Measurements from ENCODE around the gene CRABP2.
A peak's percentile ranks its signal among the peaks of the same experiment; 100 is the strongest.

Gene CRABP2

DNA sequence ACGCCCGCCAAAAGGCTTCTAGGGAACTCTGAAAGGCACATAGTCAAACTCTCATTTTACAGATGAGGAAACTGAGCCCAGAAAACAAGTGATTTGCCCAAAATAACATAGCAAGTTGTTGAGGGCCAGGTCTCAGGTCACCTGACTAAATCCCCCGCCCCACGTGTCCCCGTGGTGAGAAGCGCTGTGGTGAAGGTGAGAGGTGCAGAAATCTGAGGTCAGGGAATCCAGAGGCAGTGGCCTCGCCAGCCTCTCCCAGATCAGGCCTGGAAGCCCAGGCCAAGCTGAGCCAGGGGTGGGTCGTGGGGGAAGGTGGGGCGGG, 41.0 kb upstream of the CRABP2 start:
- Histone ChIP-seq H3K36me3 (replicated peaks; ENCODE audit: low read depth, low read length) (peaks cover 50% of the 10 kb centered on the region), H3K4me3 (ENCODE audit: low read length) (no peak overlapping the region)
- TF ChIP-seq, protein P1, sequence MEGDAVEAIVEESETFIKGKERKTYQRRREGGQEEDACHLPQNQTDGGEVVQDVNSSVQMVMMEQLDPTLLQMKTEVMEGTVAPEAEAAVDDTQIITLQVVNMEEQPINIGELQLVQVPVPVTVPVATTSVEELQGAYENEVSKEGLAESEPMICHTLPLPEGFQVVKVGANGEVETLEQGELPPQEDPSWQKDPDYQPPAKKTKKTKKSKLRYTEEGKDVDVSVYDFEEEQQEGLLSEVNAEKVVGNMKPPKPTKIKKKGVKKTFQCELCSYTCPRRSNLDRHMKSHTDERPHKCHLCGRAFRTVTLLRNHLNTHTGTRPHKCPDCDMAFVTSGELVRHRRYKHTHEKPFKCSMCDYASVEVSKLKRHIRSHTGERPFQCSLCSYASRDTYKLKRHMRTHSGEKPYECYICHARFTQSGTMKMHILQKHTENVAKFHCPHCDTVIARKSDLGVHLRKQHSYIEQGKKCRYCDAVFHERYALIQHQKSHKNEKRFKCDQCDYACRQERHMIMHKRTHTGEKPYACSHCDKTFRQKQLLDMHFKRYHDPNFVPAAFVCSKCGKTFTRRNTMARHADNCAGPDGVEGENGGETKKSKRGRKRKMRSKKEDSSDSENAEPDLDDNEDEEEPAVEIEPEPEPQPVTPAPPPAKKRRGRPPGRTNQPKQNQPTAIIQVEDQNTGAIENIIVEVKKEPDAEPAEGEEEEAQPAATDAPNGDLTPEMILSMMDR (IDR thresholded peaks at IDR 0.05; ENCODE audit: low read depth, low read length): no peak
- TF ChIP-seq EZH2phosphoT487 (IDR thresholded peaks at IDR 0.05; ENCODE audit: low read depth): no peak

DNA sequence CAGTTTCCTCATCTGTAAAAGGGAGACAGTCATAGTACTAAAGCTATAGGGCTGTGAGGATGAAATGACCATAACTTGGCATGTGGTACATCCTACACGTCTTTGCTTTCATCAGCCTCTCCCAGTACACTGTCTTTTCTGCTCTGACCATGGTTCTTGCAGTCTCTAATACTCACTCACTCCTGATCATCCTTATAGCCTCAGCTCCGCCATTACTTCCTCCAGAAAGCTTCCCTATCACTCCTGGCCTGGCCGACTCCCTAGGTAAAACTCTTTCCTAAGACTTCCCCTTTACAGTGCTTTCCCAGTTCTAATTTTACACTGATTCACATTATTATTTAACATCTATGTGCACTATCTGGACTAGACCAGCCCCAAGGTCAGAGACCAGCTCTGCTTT, 40.5 kb upstream of the CRABP2 start:
- Histone ChIP-seq H4K20me1 (ENCODE audit: insufficient read depth, low read length) (peaks cover 30% of the 10 kb centered on the region), H2AFZ (ENCODE audit: low read depth, low read length) (no peak overlapping the region), H3K9ac (ENCODE audit: low read length) (no peak overlapping the region), H3K27me3 (ENCODE audit: low read depth, low read length) (no peaks in the 10 kb centered on the region), H3K79me2 (ENCODE audit: low read length) (peaks cover 66% of the 10 kb centered on the region), H3K36me3 (replicated peaks; ENCODE audit: low read depth, low read length) (peaks cover 50% of the 10 kb centered on the region), H3K4me2 (ENCODE audit: low read length) (no peak overlapping the region), H3K4me1 (ENCODE audit: low read length) (peaks cover 45% of the 10 kb centered on the region), H3K27ac (ENCODE audit: low read length) (no peak overlapping the region), H3K9me3 (ENCODE audit: insufficient read depth, low read length) (no peaks in the 10 kb centered on the region), H3K4me3 (ENCODE audit: low read length) (no peak overlapping the region)
- TF ChIP-seq, protein P1 (IDR thresholded peaks at IDR 0.05; ENCODE audit: low read depth, low read length): no peak
- no peak for TF ChIP-seq EZH2phosphoT487 (IDR thresholded peaks at IDR 0.05; ENCODE audit: low read depth)

More for the DNA sequence above, 41.0 kb upstream of the CRABP2 start:
- Histone ChIP-seq H3K4me1 (ENCODE audit: low read length) (peaks cover 44% of the 10 kb centered on the region), H3K4me2 (ENCODE audit: low read length) (0 out of 2 replicates have a peak overlapping the region, but pooled peaks have one; percentile 97), H3K27ac (ENCODE audit: low read length) (peak overlapping the region; percentile 86; the same call in 1 of the 2 replicates), H3K9ac (ENCODE audit: low read length) (no peak overlapping the region), H3K27me3 (ENCODE audit: low read depth, low read length) (no peaks in the 10 kb centered on the region), H4K20me1 (ENCODE audit: insufficient read depth, low read length) (peaks cover 30% of the 10 kb centered on the region), H3K79me2 (ENCODE audit: low read length) (peaks cover 71% of the 10 kb centered on the region), H2AFZ (ENCODE audit: low read depth, low read length) (no peak overlapping the region), H3K9me3 (ENCODE audit: insufficient read depth, low read length) (no peaks in the 10 kb centered on the region)

DNA sequence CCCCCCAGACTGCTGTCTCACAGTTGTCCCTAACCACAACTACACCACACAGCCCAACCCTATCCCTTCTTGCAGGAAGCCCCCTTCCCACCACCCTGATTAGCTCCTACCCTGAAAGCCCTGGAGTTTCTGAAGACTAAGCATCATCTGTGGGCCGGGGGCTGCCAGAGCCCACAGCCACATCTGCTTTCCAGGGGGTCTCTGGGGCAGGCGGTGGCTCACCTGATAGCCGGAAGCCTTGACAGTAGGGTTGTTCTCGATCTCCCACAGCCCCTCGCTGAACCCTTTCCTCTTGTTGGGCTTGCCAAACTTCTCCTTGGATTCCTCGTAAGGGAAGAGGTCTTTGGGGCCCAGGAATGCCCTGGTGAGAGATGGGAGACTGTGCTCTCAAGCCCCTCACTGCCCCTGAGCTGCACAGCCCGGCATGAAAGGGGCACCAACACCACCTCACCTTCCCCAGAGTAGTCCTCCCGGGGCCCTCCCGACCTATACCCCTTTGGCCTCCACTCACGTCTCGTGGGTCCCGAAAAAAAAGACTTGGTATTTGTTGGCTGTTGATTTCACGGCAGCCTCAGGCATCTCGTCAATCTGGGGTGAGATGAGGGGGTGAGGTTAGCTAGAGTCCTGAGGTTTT, 39.5 kb upstream of the CRABP2 start:
- no peak overlapping the region for H2AFZ ChIP-seq (ENCODE audit: low read depth, low read length)
- no peak overlapping the region for H3K4me2 ChIP-seq (ENCODE audit: low read length)
- H3K9me3 ChIP-seq (ENCODE audit: insufficient read depth, low read length): no peaks in the 10 kb centered on the region
- H3K4me3 ChIP-seq (ENCODE audit: low read length): no peak overlapping the region
- peaks cover 65% of the 10 kb centered on the region for H3K79me2 ChIP-seq (ENCODE audit: low read length)
- H4K20me1 ChIP-seq (ENCODE audit: insufficient read depth, low read length): peaks cover 30% of the 10 kb centered on the region
- H3K9ac ChIP-seq (ENCODE audit: low read length): no peak overlapping the region
- no peaks in the 10 kb centered on the region for H3K27me3 ChIP-seq (ENCODE audit: low read depth, low read length)
- H3K36me3 ChIP-seq (replicated peaks; ENCODE audit: low read depth, low read length): peaks cover 42% of the 10 kb centered on the region
- H3K4me1 ChIP-seq (ENCODE audit: low read length): peaks cover 49% of the 10 kb centered on the region
- TF ChIP-seq EZH2phosphoT487 (IDR thresholded peaks at IDR 0.05; ENCODE audit: low read depth): no peak
- TF ChIP-seq, protein P1 (IDR thresholded peaks at IDR 0.05; ENCODE audit: low read depth, low read length): no peak
- H3K27ac ChIP-seq (ENCODE audit: low read length): no peak overlapping the region

DNA sequence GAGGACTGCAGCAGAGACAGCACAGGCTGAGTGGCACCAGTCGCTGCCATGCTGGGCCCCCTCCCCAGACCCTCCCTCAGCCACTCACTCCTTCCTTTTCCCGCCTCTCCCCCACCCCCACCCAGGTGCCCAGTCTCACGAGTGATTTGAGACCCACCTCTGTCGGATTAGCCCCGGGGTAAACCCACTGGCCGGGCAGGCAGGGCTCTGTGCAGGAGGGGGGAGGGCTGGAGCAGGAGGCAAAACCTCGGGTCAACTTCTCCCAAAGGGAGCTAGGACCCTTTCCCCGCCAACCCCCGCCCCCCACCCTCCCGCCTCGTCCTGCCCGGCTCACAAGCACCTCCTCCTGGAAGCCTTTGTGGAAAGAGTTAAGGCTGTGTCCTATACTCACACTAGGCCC, 39.0 kb upstream of the CRABP2 start:
- H3K4me1 ChIP-seq (ENCODE audit: low read length): peaks cover 48% of the 10 kb centered on the region
- no peaks in the 10 kb centered on the region for H3K9me3 ChIP-seq (ENCODE audit: insufficient read depth, low read length)
- no peaks in the 10 kb centered on the region for H3K27me3 ChIP-seq (ENCODE audit: low read depth, low read length)
- no peak overlapping the region for H3K4me3 ChIP-seq (ENCODE audit: low read length)
- peaks cover 30% of the 10 kb centered on the region for H4K20me1 ChIP-seq (ENCODE audit: insufficient read depth, low read length)
- peaks cover 36% of the 10 kb centered on the region for H3K36me3 ChIP-seq (replicated peaks; ENCODE audit: low read depth, low read length)
- no peak for TF ChIP-seq EZH2phosphoT487 (IDR thresholded peaks at IDR 0.05; ENCODE audit: low read depth)
- TF ChIP-seq, protein P1 (IDR thresholded peaks at IDR 0.05; ENCODE audit: low read depth, low read length): no peak
- H3K27ac ChIP-seq (ENCODE audit: low read length): no peak overlapping the region
- no peak overlapping the region for H3K9ac ChIP-seq (ENCODE audit: low read length)
- peaks cover 65% of the 10 kb centered on the region for H3K79me2 ChIP-seq (ENCODE audit: low read length)
- H3K4me2 ChIP-seq (ENCODE audit: low read length): no peak overlapping the region
- H2AFZ ChIP-seq (ENCODE audit: low read depth, low read length): no peak overlapping the region
